Neutrophil (primary cell): ENCODE data around the gene TRIM40.

Source experiments
- H3K27ac ChIP-seq: fragments of 200-600 bp; sonication (generic); 2 replicates; pipeline ENCODE4 v1.5.1; 2016; ENCODE audit warnings: mild to moderate bottlenecking, moderate library complexity
- H3K27me3 ChIP-seq: fragments of 200-600 bp; sonication (generic); 2 replicates; pipeline ENCODE4 v1.6.0; 2016; ENCODE audit warnings: mild to moderate bottlenecking
- H3K36me3 ChIP-seq: fragments of 200-600 bp; sonication (generic); 2 replicates; pipeline ENCODE4 v1.5.1; 2017
- H3K4me1 ChIP-seq, 2 experiments: fragments of 200-600 bp in 1 of 2; sonication (generic) in 1 of 2; 1 replicate in 1 of 2; 2 replicates in 1 of 2; pipeline versions ENCODE4 v1.5.1 to v1.6.1; 2013 to 2016; ENCODE audit warnings: low read depth in 1 of 2, low read length in 1 of 2, mild to moderate bottlenecking in 1 of 2, moderate library complexity in 1 of 2; ENCODE audit not compliant: control insufficient read depth in 1 of 2, insufficient read depth in 1 of 2
- H3K4me3 ChIP-seq, 2 experiments: fragments of 200-600 bp in 1 of 2; sonication (generic) in 1 of 2; 1 replicate in 1 of 2; 2 replicates in 1 of 2; pipeline ENCODE4 v1.5.1; 2013 to 2016; ENCODE audit warnings: low read depth in 1 of 2, low read length in 1 of 2, mild to moderate bottlenecking in 1 of 2, moderate library complexity in 1 of 2
- H3K9me3 ChIP-seq: fragments of 200-600 bp; sonication (generic); 2 replicates; pipeline ENCODE4 v1.5.1; 2016
- TF ChIP-seq, protein P1 (sequence below): fragments of 200-600 bp; sonication (generic); IDR thresholded peaks from 2 replicates; pipeline ENCODE4 v1.5.1; 2016; ENCODE audit warnings: antibody characterized with exemption

The TRIM40 gene

DNA sequence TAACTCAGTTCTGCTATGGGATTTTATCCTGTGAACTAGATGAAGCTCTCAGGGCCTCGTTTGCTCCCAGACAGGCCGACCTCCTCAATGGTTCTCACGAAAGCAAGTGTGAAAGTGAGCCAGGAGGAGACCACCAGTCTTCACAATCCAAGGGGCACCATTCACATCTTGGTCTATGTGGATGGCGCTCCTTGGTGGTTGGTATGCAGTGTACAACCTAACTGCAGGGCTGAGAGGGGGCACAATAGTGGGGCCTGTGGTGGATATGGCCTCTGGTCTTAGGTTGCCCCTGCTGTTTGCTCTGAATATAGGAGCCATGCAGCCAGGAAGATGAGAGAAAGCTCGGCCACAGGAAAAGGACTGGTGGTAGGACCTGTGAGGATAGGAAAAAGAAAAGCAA is 52.6 kb downstream of the TRIM40 start:
- Histone ChIP-seq H3K36me3 (peaks cover 88% of the 10 kb centered on the region), H3K4me1 (no peaks in the 10 kb centered on the region), H3K27ac (no peak overlapping the region), H3K27me3 (no peaks in the 10 kb centered on the region), H3K9me3 (no peaks in the 10 kb centered on the region), H3K4me3 (no peak overlapping the region)
- TF ChIP-seq, protein P1, sequence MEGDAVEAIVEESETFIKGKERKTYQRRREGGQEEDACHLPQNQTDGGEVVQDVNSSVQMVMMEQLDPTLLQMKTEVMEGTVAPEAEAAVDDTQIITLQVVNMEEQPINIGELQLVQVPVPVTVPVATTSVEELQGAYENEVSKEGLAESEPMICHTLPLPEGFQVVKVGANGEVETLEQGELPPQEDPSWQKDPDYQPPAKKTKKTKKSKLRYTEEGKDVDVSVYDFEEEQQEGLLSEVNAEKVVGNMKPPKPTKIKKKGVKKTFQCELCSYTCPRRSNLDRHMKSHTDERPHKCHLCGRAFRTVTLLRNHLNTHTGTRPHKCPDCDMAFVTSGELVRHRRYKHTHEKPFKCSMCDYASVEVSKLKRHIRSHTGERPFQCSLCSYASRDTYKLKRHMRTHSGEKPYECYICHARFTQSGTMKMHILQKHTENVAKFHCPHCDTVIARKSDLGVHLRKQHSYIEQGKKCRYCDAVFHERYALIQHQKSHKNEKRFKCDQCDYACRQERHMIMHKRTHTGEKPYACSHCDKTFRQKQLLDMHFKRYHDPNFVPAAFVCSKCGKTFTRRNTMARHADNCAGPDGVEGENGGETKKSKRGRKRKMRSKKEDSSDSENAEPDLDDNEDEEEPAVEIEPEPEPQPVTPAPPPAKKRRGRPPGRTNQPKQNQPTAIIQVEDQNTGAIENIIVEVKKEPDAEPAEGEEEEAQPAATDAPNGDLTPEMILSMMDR = no peak

DNA sequence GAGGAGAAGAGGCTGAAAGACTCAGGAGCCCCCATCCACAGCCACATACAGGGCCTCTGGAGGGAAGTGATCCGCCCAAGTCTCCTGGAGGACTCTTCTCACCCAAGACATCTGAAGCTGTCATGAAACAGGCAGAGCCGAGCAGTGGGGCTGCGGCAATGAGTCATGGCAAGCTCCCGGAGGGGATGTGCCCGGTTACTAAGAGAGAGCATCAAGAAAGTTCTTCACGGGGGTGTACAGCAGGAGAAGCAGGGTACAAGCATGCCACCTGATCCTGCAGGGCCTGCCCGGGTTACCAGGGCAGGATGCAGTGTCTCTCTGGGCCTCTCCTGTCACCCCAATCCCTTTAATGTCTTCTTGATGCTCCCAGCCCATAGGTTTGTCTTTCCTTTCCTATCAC is 56.1 kb downstream of the TRIM40 start:
- H3K27ac ChIP-seq = no peak overlapping the region
- H3K4me3 ChIP-seq = no peak overlapping the region
- peaks cover 91% of the 10 kb centered on the region for H3K36me3 ChIP-seq
- TF ChIP-seq, protein P1 = no peak
- H3K4me1 ChIP-seq = no peaks in the 10 kb centered on the region
- no peaks in the 10 kb centered on the region for H3K9me3 ChIP-seq
- H3K27me3 ChIP-seq = no peaks in the 10 kb centered on the region

DNA sequence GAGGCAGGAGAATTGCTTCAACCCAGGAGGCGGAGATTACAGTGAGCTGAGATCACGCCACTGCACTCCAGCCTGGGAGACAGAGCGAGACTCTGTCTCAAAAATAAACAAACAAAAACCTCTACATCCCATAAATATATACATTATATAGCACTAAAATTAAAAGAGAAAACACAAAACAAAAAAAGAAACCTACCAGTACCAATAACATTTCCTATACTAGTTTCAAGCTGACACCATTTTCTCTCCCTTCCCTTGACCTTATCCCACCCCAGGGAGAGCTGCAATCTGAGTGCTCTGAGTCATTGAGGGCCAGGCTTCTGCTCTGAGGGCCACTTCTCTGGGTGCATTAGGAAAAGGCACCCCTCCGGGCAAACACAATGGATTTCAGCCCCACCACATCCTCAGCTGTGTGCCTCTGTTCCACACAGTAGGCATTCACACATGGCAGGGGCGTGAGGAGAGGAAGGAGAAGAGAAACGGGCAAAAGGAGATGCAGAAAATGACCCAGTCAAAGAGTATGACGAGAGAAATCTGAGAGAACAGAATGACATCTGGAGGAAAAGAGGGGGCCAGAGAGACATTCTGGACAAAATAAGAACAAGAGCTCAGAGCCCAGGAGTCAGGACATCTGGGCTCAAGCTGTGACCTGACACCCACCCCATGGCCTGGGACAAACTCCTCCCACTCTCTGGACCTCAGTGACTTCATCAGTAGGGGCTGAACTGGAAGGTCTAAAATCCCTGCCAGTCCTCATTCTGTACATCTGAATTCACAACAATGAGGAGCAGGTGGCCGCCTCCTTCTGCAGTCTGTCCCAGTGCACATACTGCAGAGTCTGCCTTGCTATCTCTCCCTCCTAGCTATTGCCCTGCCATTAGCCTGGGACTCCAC is 59.1 kb downstream of the TRIM40 start:
- no peaks in the 10 kb centered on the region for H3K9me3 ChIP-seq
- H3K36me3 ChIP-seq = peaks cover 88% of the 10 kb centered on the region
- no peak overlapping the region for H3K4me3 ChIP-seq
- H3K27ac ChIP-seq = no peak overlapping the region
- TF ChIP-seq, protein P1 = no peak
- H3K4me1 ChIP-seq = no peaks in the 10 kb centered on the region
- no peaks in the 10 kb centered on the region for H3K27me3 ChIP-seq

DNA sequence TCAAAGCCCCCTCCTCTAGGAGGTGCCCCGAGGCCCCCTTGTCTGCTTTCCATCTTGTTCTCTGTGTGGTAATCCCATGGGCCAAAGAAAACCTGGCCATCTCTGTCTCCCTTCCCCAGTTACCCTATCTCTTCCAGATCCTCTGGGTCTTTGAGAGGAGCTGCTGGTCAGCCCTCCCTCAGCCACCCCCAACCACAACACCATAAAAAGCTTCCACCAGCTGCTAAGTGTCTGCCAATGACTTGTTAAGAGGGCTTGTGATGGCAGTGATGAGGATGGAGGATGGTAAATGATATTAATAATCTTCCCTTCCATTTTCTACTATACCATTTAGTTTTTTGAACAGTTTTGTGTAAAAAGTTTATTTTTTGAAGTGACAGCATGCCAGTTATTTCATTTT is 60.0 kb downstream of the TRIM40 start:
- TF ChIP-seq, protein P1 = no peak
- Histone ChIP-seq H3K36me3 (peaks cover 78% of the 10 kb centered on the region), H3K4me1 (peaks cover 8% of the 10 kb centered on the region in 2 experiments), H3K4me3 (no peak overlapping the region), H3K27me3 (no peaks in the 10 kb centered on the region), H3K27ac (no peak overlapping the region), H3K9me3 (no peaks in the 10 kb centered on the region)

DNA sequence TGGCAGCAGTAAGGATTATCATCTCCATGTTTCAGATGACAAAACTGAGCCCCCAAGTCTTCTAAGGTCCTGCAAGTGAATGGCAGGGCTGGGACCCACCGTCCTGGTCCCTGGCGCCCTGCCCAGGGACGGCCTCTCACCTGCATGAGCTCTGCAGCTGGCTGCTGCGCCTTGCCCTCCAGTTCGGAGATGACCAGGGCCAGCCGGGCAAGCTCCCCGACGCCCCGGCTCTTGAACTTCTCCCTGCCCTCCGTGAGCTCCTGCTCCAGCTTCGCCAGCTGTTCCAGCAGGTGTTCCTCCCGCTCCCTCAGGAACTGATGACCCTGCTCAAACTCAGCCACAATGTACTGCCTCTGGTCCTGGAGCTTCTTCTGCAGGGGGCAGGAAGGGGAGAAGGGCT is 60.4 kb downstream of the TRIM40 start:
- Histone ChIP-seq H3K9me3 (no peaks in the 10 kb centered on the region), H3K27ac (no peak overlapping the region), H3K4me3 (no peak overlapping the region), H3K4me1 (peaks cover 12% of the 10 kb centered on the region in 2 experiments), H3K27me3 (no peaks in the 10 kb centered on the region), H3K36me3 (peaks cover 75% of the 10 kb centered on the region)
- TF ChIP-seq, protein P1 = no peak
